DOHH2 (cell line): ENCODE data around the gene CSTB.

ENCODE experiments used
- H3F3A ChIP-seq: fragments of 200-600 bp; sonication (generic), shearing (Covaris generic); 2 replicates; pipeline ENCODE4 v1.6.0; 2016; ENCODE audit warnings: antibody characterized with exemption, mild to moderate bottlenecking; ENCODE audit not compliant: control insufficient read depth, insufficient read depth
- H3K27ac ChIP-seq: fragments of 200-600 bp; sonication (generic); 2 replicates; pipeline ENCODE4 v1.5.1; 2014; ENCODE audit warnings: low read depth, mild to moderate bottlenecking, low read length, moderate library complexity
- H3K27me3 ChIP-seq: fragments of 200-600 bp; sonication (generic); 2 replicates; pipeline ENCODE4 v1.6.1; 2014; ENCODE audit warnings: mild to moderate bottlenecking, low read length, mixed read lengths; ENCODE audit not compliant: control insufficient read depth
- H3K36me3 ChIP-seq: fragments of 200-600 bp; sonication (generic); 2 replicates; pipeline ENCODE4 v1.6.1; 2014; ENCODE audit warnings: mild to moderate bottlenecking, low read length, moderate library complexity, mixed read lengths; ENCODE audit not compliant: control insufficient read depth
- H3K4me1 ChIP-seq: fragments of 200-600 bp; sonication (generic); 2 replicates; pipeline ENCODE4 v1.6.1; 2014; ENCODE audit warnings: mild to moderate bottlenecking, low read length, mixed read lengths; ENCODE audit not compliant: control insufficient read depth
- H3K4me2 ChIP-seq: fragments of 200-600 bp; sonication (generic); 2 replicates; pipeline ENCODE4 v1.6.0; 2014; ENCODE audit warnings: mild to moderate bottlenecking, low read length, moderate library complexity
- H3K4me3 ChIP-seq: fragments of 200-600 bp; sonication (generic); 2 replicates; pipeline ENCODE4 v1.5.1; 2014; ENCODE audit warnings: mild to moderate bottlenecking, low read length, mixed read lengths
- H3K79me2 ChIP-seq: fragments of 200-600 bp; sonication (generic); 2 replicates; pipeline ENCODE4 v1.6.1; 2014; ENCODE audit warnings: mild to moderate bottlenecking, low read length, mixed read lengths; ENCODE audit not compliant: control insufficient read depth
- H3K9me2 ChIP-seq: fragments of 200-600 bp; sonication (generic); replicated peaks from 2 replicates; pipeline ENCODE4 v1.6.1; 2014; ENCODE audit warnings: mild to moderate bottlenecking, low read length, mixed read lengths; ENCODE audit not compliant: control insufficient read depth
- H3K9me3 ChIP-seq: fragments of 200-600 bp; sonication (generic); 2 replicates; pipeline ENCODE4 v1.6.1; 2014; ENCODE audit warnings: antibody characterized with exemption, low read length, mixed read lengths; ENCODE audit not compliant: control insufficient read depth, insufficient read depth
- H4K20me1 ChIP-seq: fragments of 200-600 bp; sonication (generic); 2 replicates; pipeline ENCODE4 v1.6.0; 2014; ENCODE audit warnings: low read depth, mild to moderate bottlenecking, antibody characterized with exemption, low read length, moderate library complexity; ENCODE audit not compliant: control insufficient read depth, insufficient read depth
- CTCF ChIP-seq: fragments of 200-600 bp; sonication (generic); IDR thresholded peaks from one replicate; pipeline ENCODE4 v1.5.1; 2014; ENCODE audit warnings: antibody characterized with exemption, mild to moderate bottlenecking, low read depth, low read length; ENCODE audit not compliant: poor library complexity, severe bottlenecking
- EZH2phosphoT487 ChIP-seq: fragments of 200-600 bp; sonication (generic); IDR thresholded peaks from 2 replicates; pipeline ENCODE4 v1.6.1; 2017; ENCODE audit warnings: borderline replicate concordance, mild to moderate bottlenecking, antibody characterized with exemption, low read length, moderate library complexity, mixed read lengths

CSTB gene

GRCh38 chr21:43734131-43734927, 41.8 kb downstream of the CSTB start:
- no peak overlapping the region for H3K4me3 ChIP-seq
- TF ChIP-seq EZH2phosphoT487 (no peak), CTCF (no peak)
- H3K79me2 ChIP-seq = peaks cover 28% of the 10 kb centered on the region
- H4K20me1 ChIP-seq = peaks cover 10% of the 10 kb centered on the region; the same call in 1 of the 2 replicates
- peaks cover 2% of the 10 kb centered on the region for H3K4me1 ChIP-seq
- H3F3A ChIP-seq = peaks cover 3% of the 10 kb centered on the region; the same call in 1 of the 2 replicates
- no peak overlapping the region for H3K27ac ChIP-seq
- H3K27me3 ChIP-seq = no peaks in the 10 kb centered on the region
- no peaks in the 10 kb centered on the region for H3K9me2 ChIP-seq
- no peaks in the 10 kb centered on the region for H3K36me3 ChIP-seq
- no peak overlapping the region for H3K4me2 ChIP-seq
- no peaks in the 10 kb centered on the region for H3K9me3 ChIP-seq

GRCh38 chr21:43733529-43734071, 42.5 kb downstream of the CSTB start:
- Histone ChIP-seq H4K20me1 (peaks cover 13% of the 10 kb centered on the region; the same call in 1 of the 2 replicates), H3K27ac (no peak overlapping the region), H3K27me3 (no peaks in the 10 kb centered on the region), H3K4me1 (peaks cover 10% of the 10 kb centered on the region), H3K4me3 (no peak overlapping the region), H3K9me3 (no peaks in the 10 kb centered on the region), H3K79me2 (peaks cover 35% of the 10 kb centered on the region), H3K36me3 (no peaks in the 10 kb centered on the region), H3F3A (peaks cover 3% of the 10 kb centered on the region; the same call in 1 of the 2 replicates), H3K9me2 (no peaks in the 10 kb centered on the region), H3K4me2 (no peak overlapping the region)
- TF ChIP-seq EZH2phosphoT487 = no peak
- no peak for TF ChIP-seq CTCF

- no peak overlapping the region for H3K4me3 ChIP-seq
- H3F3A ChIP-seq = peaks cover 3% of the 10 kb centered on the region; the same call in 1 of the 2 replicates
- H3K36me3 ChIP-seq = no peaks in the 10 kb centered on the region
- no peaks in the 10 kb centered on the region for H3K9me2 ChIP-seq
- no peak overlapping the region for H3K4me2 ChIP-seq
- TF ChIP-seq CTCF (no peak), EZH2phosphoT487 (no peak)
- peaks cover 14% of the 10 kb centered on the region; the same call in 1 of the 2 replicates for H4K20me1 ChIP-seq
- H3K9me3 ChIP-seq = no peaks in the 10 kb centered on the region
- H3K4me1 ChIP-seq = peaks cover 15% of the 10 kb centered on the region
- no peak overlapping the region for H3K27ac ChIP-seq
- peaks cover 40% of the 10 kb centered on the region for H3K79me2 ChIP-seq
- no peaks in the 10 kb centered on the region for H3K27me3 ChIP-seq
Observed at GRCh38 chr21:43733060-43733459, 43.0 kb downstream of the CSTB start.
